Measurements from ENCODE around the gene RAB17.

Gene RAB17

DNA sequence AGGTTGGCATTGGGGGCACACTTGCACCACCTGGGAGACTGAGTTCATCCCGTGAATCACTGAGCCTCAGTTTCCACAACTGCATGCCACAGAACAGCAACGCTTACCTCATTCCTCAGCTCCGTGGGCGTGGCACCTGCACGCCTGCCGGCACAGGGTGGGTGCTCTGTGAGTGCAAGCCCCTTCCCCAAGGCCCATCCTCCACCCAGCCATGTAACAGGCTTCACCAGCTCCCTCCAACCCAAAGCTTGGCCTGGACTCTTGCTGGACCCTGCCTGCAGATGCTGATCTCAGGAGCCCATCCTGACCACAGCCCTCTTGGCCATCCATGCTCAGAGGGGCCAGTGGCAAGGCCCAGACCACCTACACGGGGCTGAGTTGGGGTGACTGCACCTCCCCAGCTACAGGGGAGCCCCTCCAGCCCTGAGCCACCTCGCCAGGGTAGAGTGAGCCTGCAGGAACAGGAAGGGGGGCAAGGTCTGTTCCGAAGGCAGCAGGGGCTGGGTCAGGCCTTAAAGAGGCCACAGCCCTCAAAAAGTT, 22.3 kb downstream of the RAB17 start:
- TF ChIP-seq CTCF (conservative IDR thresholded peaks at IDR 0.05; ENCODE audit: low read length) (no peak), EZH2phosphoT487 (IDR thresholded peaks at IDR 0.05; ENCODE audit: borderline replicate concordance) (no peak)
- H3K27me3 ChIP-seq (ENCODE audit: insufficient read depth, low read length, poor library complexity, severe bottlenecking) = no peaks in the 10 kb centered on the region
- H3K79me2 ChIP-seq (ENCODE audit: insufficient read depth, low read length) = no peaks in the 10 kb centered on the region
- no peaks in the 10 kb centered on the region for H3K9me2 ChIP-seq (replicated peaks; ENCODE audit: low read depth, low read length)
- H3K4me2 ChIP-seq (ENCODE audit: low read depth, low read length, poor library complexity, severe bottlenecking) = no peak overlapping the region
- H3K4me3 ChIP-seq (ENCODE audit: low read length, poor library complexity, severe bottlenecking) = no peak overlapping the region
- no peaks in the 10 kb centered on the region for H3K4me1 ChIP-seq (ENCODE audit: insufficient read depth, low read length, poor library complexity, severe bottlenecking)
- H4K20me1 ChIP-seq (ENCODE audit: insufficient read depth, low read length, poor library complexity, severe bottlenecking) = no peaks in the 10 kb centered on the region
- no peak overlapping the region for H2AFZ ChIP-seq (ENCODE audit: low read length)
- H3F3A ChIP-seq (ENCODE audit: low read depth) = no peaks in the 10 kb centered on the region
- no peaks in the 10 kb centered on the region for H3K36me3 ChIP-seq (ENCODE audit: insufficient read depth, low read length)
- H3K9me3 ChIP-seq (ENCODE audit: insufficient read depth, low read depth, low read length) = no peaks in the 10 kb centered on the region
- H3K9ac ChIP-seq (ENCODE audit: low read depth, low read length, poor library complexity, severe bottlenecking) = no peak overlapping the region

DNA sequence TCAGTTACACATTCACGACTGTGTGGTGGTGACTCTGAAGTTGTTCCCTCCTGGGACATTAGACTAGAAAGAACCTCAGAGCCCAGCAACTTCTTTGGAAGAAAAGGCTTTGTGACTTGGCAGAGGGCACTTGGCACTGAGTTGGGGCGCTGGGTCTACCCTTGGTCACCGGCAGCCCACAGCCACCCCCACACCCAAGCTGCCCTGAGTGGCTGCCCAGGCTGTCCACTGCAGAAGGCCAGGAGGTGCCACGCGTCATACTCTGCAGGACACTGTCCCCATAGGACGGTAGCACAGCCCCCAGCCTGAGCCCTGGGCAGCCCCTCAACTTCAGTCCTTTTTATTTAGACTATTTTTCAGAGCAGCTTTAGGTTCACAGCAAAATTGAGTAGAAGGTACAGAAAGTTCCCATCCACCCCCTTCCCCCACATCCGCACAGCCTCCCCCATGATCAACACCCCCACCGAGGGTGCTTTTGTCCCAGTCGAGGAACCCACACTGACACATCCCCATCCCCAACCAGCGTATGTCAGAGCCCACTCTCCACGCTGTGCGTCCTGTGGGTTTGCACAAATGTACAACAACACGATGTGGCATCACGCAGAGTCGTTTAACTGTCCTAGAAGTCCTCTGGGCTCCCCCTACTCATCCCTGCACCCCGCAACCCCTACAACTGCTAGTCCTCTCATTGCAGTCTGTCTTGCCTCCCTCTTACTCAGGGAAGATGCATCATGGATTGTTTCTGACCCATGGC, 23.1 kb downstream of the RAB17 start:
- TF ChIP-seq CTCF (conservative IDR thresholded peaks at IDR 0.05; ENCODE audit: low read length) = no peak
- TF ChIP-seq EZH2phosphoT487 (IDR thresholded peaks at IDR 0.05; ENCODE audit: borderline replicate concordance) = no peak
- Histone ChIP-seq H2AFZ (ENCODE audit: low read length) (no peak overlapping the region), H3K4me2 (ENCODE audit: low read depth, low read length, poor library complexity, severe bottlenecking) (no peak overlapping the region), H3K79me2 (ENCODE audit: insufficient read depth, low read length) (no peaks in the 10 kb centered on the region), H3F3A (ENCODE audit: low read depth) (no peaks in the 10 kb centered on the region), H3K9me2 (replicated peaks; ENCODE audit: low read depth, low read length) (no peaks in the 10 kb centered on the region), H3K4me1 (ENCODE audit: insufficient read depth, low read length, poor library complexity, severe bottlenecking) (no peaks in the 10 kb centered on the region), H3K36me3 (ENCODE audit: insufficient read depth, low read length) (no peaks in the 10 kb centered on the region), H3K9ac (ENCODE audit: low read depth, low read length, poor library complexity, severe bottlenecking) (no peak overlapping the region), H4K20me1 (ENCODE audit: insufficient read depth, low read length, poor library complexity, severe bottlenecking) (no peaks in the 10 kb centered on the region), H3K9me3 (ENCODE audit: insufficient read depth, low read depth, low read length) (no peaks in the 10 kb centered on the region), H3K27me3 (ENCODE audit: insufficient read depth, low read length, poor library complexity, severe bottlenecking) (no peaks in the 10 kb centered on the region), H3K4me3 (ENCODE audit: low read length, poor library complexity, severe bottlenecking) (no peak overlapping the region)

GRCh38 chr2:237566401-237567235, 23.9 kb downstream of the RAB17 start, which contains the start of gene PRLH:
Gene PRLH, plus strand, starts transcription at chr2:237566574. Its CDS starts 0 bp downstream, at chr2:237566574.
- no peaks in the 10 kb centered on the region for H3K9me3 ChIP-seq (ENCODE audit: insufficient read depth, low read depth, low read length)
- H2AFZ ChIP-seq (ENCODE audit: low read length) = no peak within 1 kb of the TSS
- H3K4me2 ChIP-seq (ENCODE audit: low read depth, low read length, poor library complexity, severe bottlenecking) = no peak within 1 kb of the TSS
- H4K20me1 ChIP-seq (ENCODE audit: insufficient read depth, low read length, poor library complexity, severe bottlenecking) = no peaks in the 10 kb centered on the region
- no peaks in the 10 kb centered on the region for H3F3A ChIP-seq (ENCODE audit: low read depth)
- H3K79me2 ChIP-seq (ENCODE audit: insufficient read depth, low read length) = no peaks in the 10 kb centered on the region
- no peak within 1 kb of the TSS for H3K9ac ChIP-seq (ENCODE audit: low read depth, low read length, poor library complexity, severe bottlenecking)
- H3K4me1 ChIP-seq (ENCODE audit: insufficient read depth, low read length, poor library complexity, severe bottlenecking) = no peaks in the 10 kb centered on the region
- TF ChIP-seq CTCF (conservative IDR thresholded peaks at IDR 0.05; ENCODE audit: low read length) (no peak), EZH2phosphoT487 (IDR thresholded peaks at IDR 0.05; ENCODE audit: borderline replicate concordance) (no peak)
- no peak within 1 kb of the TSS for H3K4me3 ChIP-seq (ENCODE audit: low read length, poor library complexity, severe bottlenecking)
- H3K9me2 ChIP-seq (replicated peaks; ENCODE audit: low read depth, low read length) = no peaks in the 10 kb centered on the region
- no peaks in the 10 kb centered on the region for H3K36me3 ChIP-seq (ENCODE audit: insufficient read depth, low read length)
- H3K27me3 ChIP-seq (ENCODE audit: insufficient read depth, low read length, poor library complexity, severe bottlenecking) = no peaks in the 10 kb centered on the region
